ENCODE measurements around the gene DENND2A. TPM values are rescaled to one million over a fixed set of nuclear protein-coding genes. Genes with fewer than 3 reads are reported as not detected.

Gene DENND2A
- polyA plus RNA-seq, 3 donors = not detected

DNA sequence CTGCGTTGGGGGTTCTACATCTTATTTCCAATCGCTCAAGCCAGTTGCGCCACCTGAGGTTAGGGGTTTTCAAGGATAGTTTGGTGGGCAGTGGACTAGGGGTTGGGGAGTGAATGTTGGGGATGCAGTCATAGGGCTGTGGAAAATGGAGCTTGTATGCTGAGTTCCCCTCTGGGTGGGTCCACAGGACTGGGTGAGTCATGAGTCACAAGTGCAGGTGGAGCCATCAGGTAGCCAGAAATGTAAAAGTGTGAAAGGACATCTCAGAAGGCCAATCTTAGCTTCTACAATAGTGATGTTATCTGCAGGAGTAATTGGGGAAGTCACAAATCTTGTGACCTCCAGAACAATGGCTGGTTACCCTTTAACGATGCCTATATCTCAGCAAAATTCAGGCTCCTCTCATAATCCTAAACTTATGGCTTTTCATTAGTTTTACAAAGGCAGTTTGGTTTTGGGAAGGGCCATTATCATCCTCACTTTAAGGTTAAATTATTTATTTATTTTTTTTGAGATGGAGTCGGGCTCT is 143.3 kb downstream of the DENND2A start:
- Mint-ChIP-seq H3K36me3 (no peaks in the 10 kb centered on the region), H3K27ac (no peak overlapping the region), H3K4me3 (no peak overlapping the region), H3K9me3 (no peaks in the 10 kb centered on the region), H3K27me3 (ENCODE audit: low read depth in 3 of 3) (peaks cover 0 to 5% (median 0%) of the 10 kb centered on the region in 3 donors), H3K4me1 (peaks cover 4% of the 10 kb centered on the region)
- no peak for TF ChIP-seq CTCF (IDR thresholded peaks at IDR 0.05)
- WGBS (ENCODE audit: insufficient coverage) = 93% methylated on average over 3 of the region's 5 CpGs
- H3K4me2 ChIP-seq (replicated peaks; ENCODE audit: extremely low read depth, low read length, poor library complexity, severe bottlenecking) = no peak overlapping the region
- intact Hi-C loops (cut with micrococcal nuclease) = no loop called here
- H3K27me3 ChIP-seq (ENCODE audit: control insufficient read depth in 2 of 2, insufficient read depth in 2 of 2, low read length in 2 of 2) = no peaks in the 10 kb centered on the region
- H3K27ac ChIP-seq (ENCODE audit: low read depth in 1 of 2, low read length in 2 of 2) = no peak overlapping the region
- H3K79me2 ChIP-seq (ENCODE audit: insufficient read depth, low read length) = no peaks in the 10 kb centered on the region
- H4K20me1 ChIP-seq (ENCODE audit: insufficient read depth, low read length) = no peaks in the 10 kb centered on the region
- no peaks in the 10 kb centered on the region for H3K9me3 ChIP-seq (replicated peaks in 1 of 2; ENCODE audit: control insufficient read depth in 1 of 2, insufficient read depth in 1 of 2, low read length in 2 of 2)
- H2AFZ ChIP-seq (ENCODE audit: insufficient read depth, low read depth, low read length, poor library complexity, severe bottlenecking) = no peak overlapping the region
- no peak for DNase-seq
- peaks cover 4% of the 10 kb centered on the region in 2 donors for H3K4me1 ChIP-seq (ENCODE audit: control insufficient read depth in 1 of 2, insufficient read depth in 2 of 2, low read length in 2 of 2)
- no peak overlapping the region for H3K9ac ChIP-seq (ENCODE audit: insufficient read depth, low read length, poor library complexity, severe bottlenecking)
- H3K4me3 ChIP-seq (replicated peaks in 1 of 3; ENCODE audit: low read depth in 2 of 3, low read length in 3 of 3) = no peak overlapping the region
- H3K36me3 ChIP-seq (replicated peaks in 1 of 2; ENCODE audit: control insufficient read depth in 1 of 2, insufficient read depth in 2 of 2, low read length in 2 of 2) = no peaks in the 10 kb centered on the region

GRCh38 chr7:140495514-140496097 is 145.0 kb downstream of the DENND2A start:
- 94% methylated on average over 7 of the region's 9 CpGs for WGBS (ENCODE audit: insufficient coverage)
- H3K4me2 ChIP-seq (replicated peaks; ENCODE audit: extremely low read depth, low read length, poor library complexity, severe bottlenecking) = no peak overlapping the region
- peaks cover 4% of the 10 kb centered on the region in 2 donors for H3K4me1 ChIP-seq (ENCODE audit: control insufficient read depth in 1 of 2, insufficient read depth in 2 of 2, low read length in 2 of 2)
- no peaks in the 10 kb centered on the region for H3K36me3 ChIP-seq (replicated peaks in 1 of 2; ENCODE audit: control insufficient read depth in 1 of 2, insufficient read depth in 2 of 2, low read length in 2 of 2)
- no peak overlapping the region for H3K9ac ChIP-seq (ENCODE audit: insufficient read depth, low read length, poor library complexity, severe bottlenecking)
- Mint-ChIP-seq H3K27me3 (ENCODE audit: low read depth in 3 of 3) (peaks cover 0 to 5% (median 0%) of the 10 kb centered on the region in 3 donors), H3K36me3 (no peaks in the 10 kb centered on the region), H3K9me3 (no peaks in the 10 kb centered on the region), H3K4me1 (peaks cover 4% of the 10 kb centered on the region), H3K27ac (no peak overlapping the region), H3K4me3 (no peak overlapping the region)
- no peaks in the 10 kb centered on the region for H3K27me3 ChIP-seq (ENCODE audit: control insufficient read depth in 2 of 2, insufficient read depth in 2 of 2, low read length in 2 of 2)
- DNase-seq = no peak
- no peak for TF ChIP-seq CTCF (IDR thresholded peaks at IDR 0.05)
- H3K9me3 ChIP-seq (replicated peaks in 1 of 2; ENCODE audit: control insufficient read depth in 1 of 2, insufficient read depth in 1 of 2, low read length in 2 of 2) = no peaks in the 10 kb centered on the region
- H4K20me1 ChIP-seq (ENCODE audit: insufficient read depth, low read length) = no peaks in the 10 kb centered on the region
- no peak overlapping the region for H3K4me3 ChIP-seq (replicated peaks in 1 of 3; ENCODE audit: low read depth in 2 of 3, low read length in 3 of 3)
- intact Hi-C loops (cut with micrococcal nuclease) = no loop called here
- H2AFZ ChIP-seq (ENCODE audit: insufficient read depth, low read depth, low read length, poor library complexity, severe bottlenecking) = no peak overlapping the region
- no peak overlapping the region for H3K27ac ChIP-seq (ENCODE audit: low read depth in 1 of 2, low read length in 2 of 2)
- no peaks in the 10 kb centered on the region for H3K79me2 ChIP-seq (ENCODE audit: insufficient read depth, low read length)

Data from CD14-positive monocyte (primary cell).